SW 1271 (cell line): Measurements from ENCODE around the gene C22orf15.
A peak's percentile ranks its signal among the peaks of the same experiment; 100 is the strongest.
"Not testable (repeated sequence)": the region's sequence is repeated elsewhere in the genome, so short reads cannot be mapped to it uniquely, and the experiment has no call there.

Experiments used
- DNase-seq, 2 experiments: peaks; one replicate each; lab custom pipeline; 2025; lab: John Stamatoyannopoulos, UW

Gene C22orf15

GRCh38 chr22:23762842-23763578 lies at the start of gene C22orf15:
Gene C22orf15, plus strand, starts transcription at chr22:23762990. Its CDS starts 317 bp downstream, at chr22:23763307.
- peak in 1 of 2 experiments; percentile 2 for DNase-seq

GRCh38 chr22:23713696-23714595 lies 48.8 kb upstream of the C22orf15 start:
- no peak for DNase-seq

DNA sequence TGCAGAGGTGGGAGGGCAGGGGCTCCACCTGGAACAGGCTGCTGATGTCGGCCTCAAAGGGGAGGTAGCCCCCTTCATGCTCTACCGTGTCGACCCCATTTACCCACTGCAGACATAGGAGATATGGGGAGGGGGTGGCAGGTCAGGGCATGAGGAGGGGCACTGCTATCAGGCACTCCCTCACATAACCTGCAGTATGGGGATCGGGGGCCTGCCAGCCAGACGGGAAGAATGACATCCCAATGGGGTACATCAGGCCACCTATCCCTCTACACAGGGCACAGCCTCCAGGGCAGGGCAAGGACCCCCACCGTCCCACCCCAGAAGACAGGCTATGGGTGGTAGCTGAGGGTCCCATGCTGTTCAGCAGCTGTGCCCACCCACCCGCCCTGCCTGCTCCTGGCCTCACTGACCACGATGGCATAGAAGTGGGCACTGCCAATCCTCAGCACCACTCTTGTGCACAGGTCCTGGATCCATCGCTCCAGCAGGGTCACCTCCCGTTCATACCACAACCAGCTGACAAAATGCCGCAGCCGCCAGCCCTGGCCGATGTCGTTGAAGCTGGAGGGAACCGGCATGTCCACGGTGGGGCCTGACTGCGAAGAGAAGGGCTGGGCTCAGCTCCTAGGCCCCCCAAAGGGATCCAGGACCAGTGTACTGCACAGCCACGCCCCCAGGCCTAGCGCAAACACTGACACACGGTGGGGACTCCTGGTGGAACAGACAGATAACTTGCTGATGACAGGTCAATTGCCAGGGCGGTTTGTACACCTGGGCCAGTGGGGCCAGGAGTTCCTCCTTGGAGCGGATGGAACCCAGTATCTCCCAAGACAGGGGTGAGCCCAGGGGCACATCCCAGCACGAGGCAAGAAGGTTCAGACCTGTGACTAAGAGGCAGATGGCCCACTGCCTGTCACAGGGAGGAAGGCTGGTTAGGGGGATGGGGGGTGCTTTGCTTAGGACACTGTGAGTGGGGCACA lies 47.9 kb upstream of the C22orf15 start:
- no peak for DNase-seq

DNA sequence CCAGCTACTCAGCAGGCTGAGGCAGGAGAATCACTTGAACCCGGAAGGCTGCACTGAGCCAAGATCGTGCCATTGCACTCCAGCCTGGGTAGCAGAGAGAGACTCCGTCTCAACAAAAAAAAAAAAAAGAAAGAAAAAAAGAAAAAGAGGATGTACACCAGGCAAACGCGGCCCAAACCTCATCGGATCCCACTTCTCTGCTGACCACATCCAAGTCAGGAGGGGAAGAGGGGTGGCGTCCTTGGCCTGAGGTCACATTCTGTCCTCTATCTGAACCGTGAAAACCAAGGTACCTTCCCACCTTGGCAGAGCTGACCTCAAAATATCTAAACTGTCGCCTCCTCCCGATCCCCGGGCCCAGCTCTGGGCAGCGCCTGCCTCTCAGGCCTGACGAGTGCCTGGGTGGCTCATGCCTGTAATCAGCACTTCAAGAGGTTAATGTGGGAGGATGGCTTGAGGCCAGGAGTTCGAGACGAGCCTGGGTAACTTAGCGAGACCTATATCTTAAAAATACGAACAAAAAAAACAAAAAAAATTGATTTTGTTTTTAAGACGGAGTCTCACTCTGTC lies 46.9 kb upstream of the C22orf15 start:
- no peak for DNase-seq

DNA sequence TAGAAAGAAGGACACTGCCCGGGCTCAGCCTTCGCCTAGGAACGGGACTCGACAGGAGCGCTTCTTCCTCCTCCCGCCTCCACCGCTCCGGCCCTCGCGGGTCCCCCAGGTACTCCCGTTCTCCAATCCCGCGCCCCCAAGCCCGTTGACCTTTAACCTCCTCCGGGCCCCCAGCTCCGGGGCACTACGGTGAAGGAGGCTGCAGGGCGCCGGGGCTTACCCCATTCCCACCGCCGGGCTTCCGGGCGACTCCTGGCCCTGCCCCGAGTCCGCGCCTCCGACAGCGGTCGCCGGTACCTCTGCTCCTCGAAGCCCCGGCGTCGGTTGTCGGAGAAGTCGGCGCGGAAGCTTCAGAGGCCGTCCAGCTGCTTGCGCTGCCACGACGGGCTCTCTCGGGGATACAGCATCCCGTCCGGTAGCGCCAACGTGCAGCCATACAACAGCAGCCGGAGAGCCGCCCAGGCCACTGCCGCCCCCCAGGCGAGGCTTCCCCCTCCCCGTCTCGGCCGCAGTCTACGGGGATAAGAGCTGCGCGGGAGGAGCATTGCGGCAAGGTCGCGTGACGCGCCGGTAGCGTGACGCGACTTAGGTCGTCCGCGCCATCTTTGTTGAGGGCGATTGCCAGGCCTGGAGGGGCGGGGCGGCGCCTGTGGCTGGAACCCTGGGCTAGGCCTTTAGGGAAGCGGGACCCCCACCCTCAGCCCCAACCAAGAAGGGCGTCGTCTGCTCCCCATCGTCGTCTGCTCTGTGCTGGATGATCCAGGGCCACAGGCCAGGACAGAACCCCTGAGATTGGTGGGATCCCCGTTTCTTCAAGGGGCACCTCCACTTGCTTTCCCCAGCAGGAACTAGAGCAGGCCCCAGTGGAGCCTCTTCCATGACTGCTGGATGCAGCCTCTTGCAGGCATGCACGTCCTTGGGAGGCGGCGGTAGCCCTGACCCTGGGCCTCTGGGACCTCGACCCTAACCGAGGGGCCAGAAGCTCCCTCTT lies 45.7 kb upstream of the C22orf15 start:
- peak; percentile 23 to 63 for DNase-seq

GRCh38 chr22:23718371-23719165 lies 44.2 kb upstream of the C22orf15 start:
- DNase-seq, result no peak

- DNase-seq, result no peak
Measured at GRCh38 chr22:23720855-23721254, 41.9 kb upstream of the C22orf15 start.

DNA sequence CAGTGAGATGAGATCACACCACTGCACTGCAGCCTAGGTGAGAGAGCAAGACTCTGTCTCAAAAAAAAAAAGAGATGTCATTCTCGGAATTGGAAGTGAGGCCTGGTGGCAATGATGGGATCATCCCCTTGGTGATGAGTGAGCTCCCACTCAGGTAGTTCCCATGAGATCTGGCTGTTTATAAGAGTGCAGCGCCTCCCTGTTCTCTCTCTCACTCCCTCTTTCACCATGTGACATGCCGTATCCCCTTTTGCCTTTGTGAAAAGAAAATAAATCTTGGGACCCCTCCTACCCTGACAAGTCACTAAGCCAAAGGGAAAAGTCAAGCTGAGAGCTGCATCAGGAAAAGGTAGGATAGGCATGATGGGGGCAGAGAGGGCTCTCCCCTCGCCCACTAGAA lies 40.6 kb upstream of the C22orf15 start:
- no peak for DNase-seq

DNA sequence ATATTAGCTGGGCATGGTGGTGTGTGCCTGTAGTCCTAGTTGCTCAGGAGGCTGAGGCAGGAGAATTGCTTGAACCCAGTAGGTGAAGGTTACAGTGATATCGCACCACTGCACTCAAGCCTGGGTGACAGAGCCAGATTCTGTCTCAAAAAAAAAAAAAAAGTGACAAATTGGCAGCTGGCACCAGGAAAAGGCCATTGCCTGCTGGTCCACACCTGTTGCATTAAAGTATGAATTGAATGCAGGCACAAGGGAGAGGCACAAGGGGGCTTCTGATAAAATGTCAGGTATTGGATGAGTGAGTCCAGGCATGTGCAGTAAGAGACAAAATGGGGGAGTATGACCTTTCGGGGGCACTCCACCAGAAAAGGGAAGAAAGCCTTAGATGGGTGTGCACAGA lies 40.1 kb upstream of the C22orf15 start:
- no peak for DNase-seq

DNA sequence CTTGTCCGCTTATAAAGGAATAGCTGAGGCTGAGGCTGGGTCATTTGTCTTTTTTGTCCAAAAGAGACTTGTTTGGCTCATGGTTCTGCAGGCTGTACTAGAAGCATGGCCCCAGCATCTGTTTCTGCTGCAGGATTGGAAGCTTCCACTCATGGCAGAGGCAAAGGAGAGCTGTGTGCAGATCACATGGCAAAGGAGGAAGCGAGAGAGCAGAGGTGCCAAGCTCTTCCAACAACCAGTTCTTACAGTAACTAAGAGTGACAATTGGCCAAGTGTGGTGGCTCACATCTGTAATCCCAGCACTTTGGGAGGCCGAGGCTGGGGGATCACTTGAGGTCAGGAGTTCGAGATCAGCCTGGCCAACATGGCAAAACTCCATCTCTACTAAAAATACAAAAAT lies 34.7 kb upstream of the C22orf15 start:
- not testable (repeated sequence) for DNase-seq

DNA sequence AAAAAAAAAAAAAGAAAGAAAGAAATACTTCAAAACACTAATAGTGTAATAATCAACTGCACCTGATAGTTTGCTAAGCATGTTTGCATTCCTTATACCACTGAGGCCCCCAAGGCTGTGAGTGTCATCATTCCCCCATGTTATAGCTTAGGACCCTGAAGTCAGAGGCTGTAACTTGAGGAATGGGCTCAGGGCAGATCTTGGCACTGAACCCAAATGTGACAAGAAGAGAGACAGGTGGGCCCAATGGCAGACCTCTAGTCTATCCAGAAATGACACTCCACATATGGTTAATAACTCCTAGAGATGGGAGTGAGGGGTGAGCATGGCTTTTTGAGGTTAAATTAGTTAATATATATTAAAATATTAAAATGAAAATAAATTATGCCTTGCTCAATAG lies 25.1 kb upstream of the C22orf15 start:
- no peak for DNase-seq

- DNase-seq, result peak in 1 of 2 experiments; percentile 2
Measured at GRCh38 chr22:23742505-23743264, 20.1 kb upstream of the C22orf15 start.

GRCh38 chr22:23743303-23743705 lies 19.5 kb upstream of the C22orf15 start:
- no peak for DNase-seq

DNA sequence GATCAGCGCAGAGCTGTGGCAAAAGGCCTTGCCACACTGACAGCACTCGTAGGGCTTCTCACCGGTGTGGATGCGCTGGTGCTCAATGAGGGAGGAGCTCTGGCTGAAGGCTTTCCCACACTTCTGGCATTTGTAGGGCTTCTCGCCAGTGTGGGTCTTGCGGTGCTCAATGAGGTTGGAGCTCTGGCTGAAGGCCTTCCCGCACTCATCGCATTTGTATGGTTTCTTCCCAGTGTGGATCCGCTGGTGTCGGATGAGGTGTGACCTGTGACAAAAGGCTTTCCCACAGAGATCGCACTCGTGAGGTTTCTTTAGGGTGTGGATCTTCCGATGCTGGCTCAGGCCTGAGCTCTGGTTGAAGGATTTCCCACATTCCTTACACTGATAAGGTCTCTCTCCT lies 18.8 kb upstream of the C22orf15 start:
- no peak for DNase-seq

GRCh38 chr22:23744485-23744884 lies 18.3 kb upstream of the C22orf15 start:
- DNase-seq, result no peak

- DNase-seq, result no peak
Measured at GRCh38 chr22:23745791-23746190, 17.0 kb upstream of the C22orf15 start.

DNA sequence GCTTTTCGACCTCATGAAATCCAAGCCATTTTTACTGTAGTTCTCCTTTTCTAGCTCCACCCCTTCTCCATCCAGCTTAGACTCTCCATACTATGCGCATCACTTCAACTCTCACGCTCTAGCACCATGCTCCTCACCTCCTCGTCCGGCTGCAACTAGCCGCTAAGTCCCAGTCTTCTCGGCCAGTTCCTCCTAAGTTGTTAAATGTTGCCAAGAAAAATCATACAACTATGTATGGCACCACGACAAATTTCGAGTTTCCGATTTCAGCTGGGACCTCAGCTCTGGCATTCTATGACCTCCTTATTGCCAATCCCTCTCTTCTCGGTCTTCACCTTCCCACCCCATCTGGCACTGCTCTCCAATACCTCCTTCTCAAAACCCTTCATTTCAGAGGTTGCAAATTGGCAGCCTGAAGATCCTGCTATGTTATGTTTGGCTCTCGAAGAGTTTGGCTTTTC lies 12.9 kb upstream of the C22orf15 start:
- no peak for DNase-seq

- DNase-seq, result no peak
Measured at GRCh38 chr22:23750367-23750713, 12.4 kb upstream of the C22orf15 start.
